ENCODE results near the gene ZNF839. TPM values are rescaled to one million over a fixed set of nuclear protein-coding genes. Genes with fewer than 3 reads are reported as not detected.

Gene ZNF839
- 17.0 to 20.1 TPM (median 19.2 TPM) in 3 replicates for total RNA-seq

DNA sequence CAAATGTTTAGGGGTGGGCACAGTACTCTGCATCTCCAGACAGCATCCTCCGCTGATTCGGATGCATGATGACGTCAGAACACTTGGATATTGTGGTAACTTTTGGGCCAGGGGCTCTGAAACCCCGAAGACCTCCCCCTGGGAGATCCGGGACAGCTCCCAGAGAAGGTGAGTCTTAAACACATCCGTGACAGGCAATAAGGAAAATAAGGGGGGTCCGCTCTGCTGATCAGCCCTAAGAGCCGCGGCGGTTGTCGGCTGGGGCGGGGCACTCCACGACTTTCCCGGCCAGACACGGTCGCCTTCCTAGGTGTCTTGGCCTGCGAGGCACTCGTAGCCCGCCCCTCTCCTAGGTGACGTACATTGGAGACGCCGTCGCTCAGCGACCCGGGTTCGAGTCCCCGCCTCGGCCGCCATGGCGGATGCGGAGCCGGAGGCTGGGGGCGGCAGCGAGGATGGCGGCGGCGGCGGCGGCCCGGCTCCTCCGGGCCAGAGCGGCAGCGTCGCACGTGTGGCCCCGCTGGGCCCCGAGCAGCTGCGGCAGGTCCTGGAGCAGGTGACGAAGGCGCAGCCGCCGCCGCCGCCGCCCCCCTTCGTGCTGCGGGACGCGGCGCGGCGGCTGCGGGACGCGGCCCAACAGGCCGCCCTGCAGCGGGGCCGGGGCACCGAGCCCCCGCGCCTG is at the start of gene ZNF839:
Gene ZNF839 (plus strand): TSS at position 396 of the 682 bp plus-strand sequence. CDS start 20 bp downstream, at position 416.
- TF ChIP-seq, protein P1, sequence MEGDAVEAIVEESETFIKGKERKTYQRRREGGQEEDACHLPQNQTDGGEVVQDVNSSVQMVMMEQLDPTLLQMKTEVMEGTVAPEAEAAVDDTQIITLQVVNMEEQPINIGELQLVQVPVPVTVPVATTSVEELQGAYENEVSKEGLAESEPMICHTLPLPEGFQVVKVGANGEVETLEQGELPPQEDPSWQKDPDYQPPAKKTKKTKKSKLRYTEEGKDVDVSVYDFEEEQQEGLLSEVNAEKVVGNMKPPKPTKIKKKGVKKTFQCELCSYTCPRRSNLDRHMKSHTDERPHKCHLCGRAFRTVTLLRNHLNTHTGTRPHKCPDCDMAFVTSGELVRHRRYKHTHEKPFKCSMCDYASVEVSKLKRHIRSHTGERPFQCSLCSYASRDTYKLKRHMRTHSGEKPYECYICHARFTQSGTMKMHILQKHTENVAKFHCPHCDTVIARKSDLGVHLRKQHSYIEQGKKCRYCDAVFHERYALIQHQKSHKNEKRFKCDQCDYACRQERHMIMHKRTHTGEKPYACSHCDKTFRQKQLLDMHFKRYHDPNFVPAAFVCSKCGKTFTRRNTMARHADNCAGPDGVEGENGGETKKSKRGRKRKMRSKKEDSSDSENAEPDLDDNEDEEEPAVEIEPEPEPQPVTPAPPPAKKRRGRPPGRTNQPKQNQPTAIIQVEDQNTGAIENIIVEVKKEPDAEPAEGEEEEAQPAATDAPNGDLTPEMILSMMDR (IDR thresholded peaks at IDR 0.05; ENCODE audit: unreplicated experiment) = no peak
- DNase-seq (ENCODE audit: low spot score in 2 of 2, unreplicated experiment in 2 of 2) = peak; percentile 80 to 87

DNA sequence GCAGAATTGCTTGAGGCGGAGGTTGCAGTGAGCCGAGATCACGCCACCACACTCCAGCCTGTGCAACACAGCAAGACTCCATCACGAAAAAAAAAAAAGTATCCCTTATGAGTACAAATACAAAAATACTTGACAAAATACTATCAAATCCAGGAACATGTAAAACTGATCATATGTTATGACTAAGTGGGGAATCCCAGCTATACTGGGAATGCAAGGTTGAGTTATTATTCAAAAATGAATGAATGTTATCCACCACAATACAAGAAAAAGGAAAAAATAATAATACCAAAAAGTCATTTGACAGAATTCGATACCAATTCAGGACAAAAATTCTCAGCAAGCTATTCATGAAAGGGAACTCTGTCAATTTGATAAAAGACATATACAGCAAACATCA is 47.2 kb upstream of the ZNF839 start:
- H3K36me3 Mint-ChIP-seq = peaks cover 6% of the 10 kb centered on the region
- TF ChIP-seq, protein P1 (IDR thresholded peaks at IDR 0.05; ENCODE audit: unreplicated experiment) = no peak
- H3K9me3 Mint-ChIP-seq = no peaks in the 10 kb centered on the region
- no peaks in the 10 kb centered on the region for H3K27me3 Mint-ChIP-seq (ENCODE audit: low read depth)
- H3K27ac Mint-ChIP-seq = no peak overlapping the region
- no peaks in the 10 kb centered on the region for H3K4me1 Mint-ChIP-seq
- H3K4me3 Mint-ChIP-seq = no peak overlapping the region
- DNase-seq (ENCODE audit: low spot score in 2 of 2, unreplicated experiment in 2 of 2) = no peak

More for the DNA sequence above, at the start of gene ZNF839:
- H3K4me1 Mint-ChIP-seq = peaks cover 34% of the 10 kb centered on the region
- peak within 1 kb of the TSS; percentile 94 for H3K4me3 Mint-ChIP-seq
- H3K27ac Mint-ChIP-seq = peak within 1 kb of the TSS; percentile 98
- H3K9me3 Mint-ChIP-seq = no peaks in the 10 kb centered on the region
- no peaks in the 10 kb centered on the region for H3K27me3 Mint-ChIP-seq (ENCODE audit: low read depth)
- H3K36me3 Mint-ChIP-seq = no peaks in the 10 kb centered on the region

DNA sequence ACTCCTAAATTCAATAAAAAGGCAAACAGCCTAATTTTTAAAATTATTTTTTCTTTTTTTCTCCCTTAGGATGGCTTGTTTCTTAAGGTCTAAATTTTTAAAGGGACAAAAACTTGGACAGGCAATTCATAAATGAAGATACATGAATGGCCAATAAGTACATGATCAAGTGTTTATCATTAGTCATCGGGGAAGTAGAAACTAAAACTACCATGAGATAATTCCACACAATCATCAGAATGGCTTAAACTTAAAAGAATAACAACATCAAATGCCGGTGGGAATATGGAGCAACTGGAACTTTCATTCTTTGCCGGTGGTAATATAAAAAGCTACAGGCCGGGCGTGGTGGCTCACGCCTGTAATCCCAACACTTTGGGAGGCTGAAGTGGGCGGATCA is 43.7 kb upstream of the ZNF839 start:
- TF ChIP-seq, protein P1 (IDR thresholded peaks at IDR 0.05; ENCODE audit: unreplicated experiment) = no peak
- Mint-ChIP-seq H3K4me3 (no peak overlapping the region), H3K36me3 (peaks cover 11% of the 10 kb centered on the region), H3K27ac (no peak overlapping the region), H3K27me3 (ENCODE audit: low read depth) (no peaks in the 10 kb centered on the region), H3K4me1 (peaks cover 20% of the 10 kb centered on the region), H3K9me3 (no peaks in the 10 kb centered on the region)
- no peak for DNase-seq (ENCODE audit: low spot score in 2 of 2, unreplicated experiment in 2 of 2)

DNA sequence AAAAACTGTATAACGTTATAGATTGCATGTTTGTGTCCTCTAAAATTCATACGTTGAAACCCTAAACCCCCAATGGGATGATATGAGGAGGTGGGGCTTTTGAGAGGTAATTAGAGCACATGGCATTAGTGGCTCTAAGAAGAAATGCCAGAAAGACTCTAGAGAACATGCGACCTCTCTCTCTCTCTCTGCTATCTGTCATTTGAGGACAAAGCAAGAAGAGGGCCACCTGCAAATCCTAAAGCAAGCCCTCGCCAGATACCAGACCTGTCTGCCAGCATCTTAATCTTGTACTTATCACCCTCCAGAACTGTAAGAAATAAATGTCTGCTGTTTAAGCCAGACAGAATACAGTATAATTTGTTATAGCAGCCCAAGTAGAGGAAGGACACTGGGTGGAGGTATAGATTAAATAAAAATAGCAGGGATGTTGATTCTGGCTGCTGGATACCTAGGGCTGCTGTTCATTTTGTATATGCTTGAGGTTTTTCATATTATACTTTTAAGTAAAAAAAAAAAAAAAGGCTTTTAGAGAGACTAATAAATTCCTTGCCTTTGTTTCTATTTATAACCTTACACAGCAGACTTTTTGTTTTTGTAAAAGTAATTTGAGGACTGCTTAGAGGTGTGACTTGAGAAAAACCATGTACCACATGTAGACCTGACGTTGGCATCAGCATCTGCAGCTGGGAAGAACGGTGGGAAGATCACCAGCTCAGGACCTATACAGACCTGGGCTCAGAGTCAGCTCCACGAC is 41.5 kb upstream of the ZNF839 start:
- TF ChIP-seq, protein P1 (IDR thresholded peaks at IDR 0.05; ENCODE audit: unreplicated experiment) = no peak
- Mint-ChIP-seq H3K36me3 (peaks cover 13% of the 10 kb centered on the region), H3K4me3 (no peak overlapping the region), H3K9me3 (no peaks in the 10 kb centered on the region), H3K4me1 (peaks cover 20% of the 10 kb centered on the region), H3K27ac (peak overlapping the region; percentile 73), H3K27me3 (ENCODE audit: low read depth) (no peaks in the 10 kb centered on the region)
- DNase-seq (ENCODE audit: low spot score in 2 of 2, unreplicated experiment in 2 of 2) = no peak

DNA sequence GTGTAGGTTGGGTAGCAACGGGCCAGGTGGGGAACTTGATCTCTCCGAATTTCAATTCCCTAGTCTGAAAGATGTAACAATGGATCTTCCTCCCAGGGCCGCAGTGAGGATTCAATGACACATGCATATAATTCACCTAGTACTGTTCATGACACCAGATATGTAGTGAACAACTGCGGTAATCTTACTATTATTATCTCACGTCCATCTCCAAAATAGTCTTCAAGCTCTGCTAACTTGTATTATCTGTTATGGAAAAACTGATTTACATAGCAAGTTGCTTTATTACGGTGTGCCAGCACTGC is 41.0 kb upstream of the ZNF839 start:
- TF ChIP-seq, protein P1 (IDR thresholded peaks at IDR 0.05; ENCODE audit: unreplicated experiment) = no peak

More for the DNA sequence above, 41.0 kb upstream of the ZNF839 start:
- Mint-ChIP-seq H3K27me3 (ENCODE audit: low read depth) (no peaks in the 10 kb centered on the region), H3K9me3 (no peaks in the 10 kb centered on the region), H3K27ac (no peak overlapping the region), H3K4me3 (no peak overlapping the region), H3K36me3 (peaks cover 13% of the 10 kb centered on the region), H3K4me1 (peaks cover 20% of the 10 kb centered on the region)
- no peak for DNase-seq (ENCODE audit: low spot score in 2 of 2, unreplicated experiment in 2 of 2)

All from mesothelial cell of epicardium (in vitro differentiated cells).